B cell (primary cell): Measurements from ENCODE around the gene PHKG2. TPM values are rescaled to one million over a fixed set of nuclear protein-coding genes. Genes with fewer than 3 reads are reported as not detected.

ENCODE experiments used
- ATAC-seq: fragments of 200-7000 bp; cut with Tn5 transposase; one replicate; pipeline ENCODE4 v1.10.0; 2021; ENCODE audit warnings: low read depth, mild to moderate bottlenecking, moderate number of reproducible peaks, moderate library complexity
- CTCF ChIA-PET: fragments of 350-600 bp; sonication (Branson Sonifier 250); formaldehyde crosslinking; loops from one replicate; lab custom pipeline; 2021; ENCODE audit warnings: antibody characterized with exemption, inconsistent platforms; lab: Charles Lee
- POLR2A ChIA-PET: fragments of 350-600 bp; sonication (Branson Sonifier 250); formaldehyde crosslinking; loops from one replicate; lab custom pipeline; 2021; ENCODE audit warnings: antibody characterized with exemption; lab: Charles Lee
- DNase-seq: peaks from one replicate; pipeline ENCODE4 v3.0.0; 2013
- H2AFZ ChIP-seq: 2 replicates; pipeline ENCODE4 v1.6.1; 2012; ENCODE audit warnings: mild to moderate bottlenecking, low read depth, low read length; ENCODE audit not compliant: insufficient read depth, poor library complexity, severe bottlenecking
- H3K27ac ChIP-seq, 2 donors: 1 replicate in 1 of 2; 2 replicates in 1 of 2; pipeline ENCODE4 v1.5.1; 2012 to 2013; ENCODE audit warnings: low read length in 2 of 2, mild to moderate bottlenecking in 2 of 2, moderate library complexity in 1 of 2
- H3K27me3 ChIP-seq, 4 experiments: fragments of 200-600 bp in 1 of 4; sonication (generic) in 1 of 4; replicated peaks in 1 of 4; 1 replicate in 2 of 4; 2 replicates in 2 of 4; pipeline versions ENCODE4 v1.6.1 to v1.7.0; 2013 to 2016; ENCODE audit warnings: low read length in 3 of 4, mild to moderate bottlenecking in 2 of 4, mixed read lengths in 1 of 4, moderate library complexity in 1 of 4; ENCODE audit not compliant: insufficient read depth in 4 of 4, control insufficient read depth in 3 of 4; ENCODE audit errors: control extremely low read depth in 1 of 4
- H3K36me3 ChIP-seq, 2 experiments: replicated peaks in 1 of 2; 1 replicate in 1 of 2; 2 replicates in 1 of 2; pipeline versions ENCODE4 v1.6.1 to v1.7.1; 2013; ENCODE audit warnings: low read length in 1 of 2; ENCODE audit not compliant: insufficient read depth in 2 of 2, control insufficient read depth in 1 of 2; ENCODE audit errors: control extremely low read depth in 1 of 2, extremely low read depth in 1 of 2
- H3K4me1 ChIP-seq, 2 donors: fragments of 200-600 bp in 1 of 2; sonication (generic) in 1 of 2; 1 replicate in 1 of 2; 2 replicates in 1 of 2; pipeline versions ENCODE4 v1.5.1 to v1.6.1; 2013 to 2017; ENCODE audit warnings: low read length in 2 of 2; ENCODE audit not compliant: control insufficient read depth in 2 of 2, insufficient read depth in 2 of 2
- H3K4me2 ChIP-seq: replicated peaks from 2 replicates; pipeline ENCODE3; 2012; ENCODE audit warnings: mild to moderate bottlenecking, low read depth, low read length; ENCODE audit not compliant: poor library complexity, severe bottlenecking
- H3K4me3 ChIP-seq, 5 experiments: fragments of 200-600 bp in 1 of 5; sonication (generic) in 1 of 5; 1 replicate in 3 of 5; 2 replicates in 2 of 5; pipeline versions ENCODE4 v1.5.1 to v1.7.0; 2011 to 2016; ENCODE audit warnings: low read length in 4 of 5, mild to moderate bottlenecking in 4 of 5, low read depth in 2 of 5, control low read depth in 1 of 5, moderate library complexity in 1 of 5; ENCODE audit not compliant: insufficient read depth in 1 of 5; ENCODE audit errors: control extremely low read depth in 1 of 5, extremely low read depth in 1 of 5
- H3K79me2 ChIP-seq: fragments of 200-600 bp; sonication (generic); one replicate; pipeline ENCODE4 v1.6.0; 2016; ENCODE audit warnings: low read length; ENCODE audit not compliant: control insufficient read depth, insufficient read depth
- H3K9ac ChIP-seq: fragments of 200-600 bp; sonication (generic); 2 replicates; pipeline ENCODE4 v1.6.1; 2017; ENCODE audit warnings: mild to moderate bottlenecking, low read length, moderate library complexity
- H3K9me3 ChIP-seq, 3 donors: one replicate each; pipeline versions ENCODE4 v1.6.1 to v1.7.1; 2013; ENCODE audit warnings: low read length in 2 of 3; ENCODE audit not compliant: control insufficient read depth in 2 of 3, insufficient read depth in 1 of 3; ENCODE audit errors: control extremely low read depth in 1 of 3
- H4K20me1 ChIP-seq: 2 replicates; pipeline ENCODE4 v1.6.0; 2012; ENCODE audit warnings: mild to moderate bottlenecking, low read length; ENCODE audit not compliant: insufficient read depth, control insufficient read depth, poor library complexity, severe bottlenecking
- H3K27ac Mint-ChIP-seq: one replicate; pipeline ENCODE4 v1.8.0; 2021; ENCODE audit warnings: mixed read lengths
- H3K27me3 Mint-ChIP-seq: one replicate; pipeline ENCODE4 v1.8.0; 2021; ENCODE audit warnings: mixed read lengths
- H3K4me1 Mint-ChIP-seq: one replicate; pipeline ENCODE4 v1.8.0; 2021; ENCODE audit warnings: mixed read lengths
- H3K4me3 Mint-ChIP-seq: one replicate; pipeline ENCODE4 v1.8.0; 2021; ENCODE audit warnings: mixed read lengths
- H3K9me3 Mint-ChIP-seq: one replicate; pipeline ENCODE4 v1.8.0; 2022; ENCODE audit warnings: mixed read lengths; ENCODE audit not compliant: insufficient read depth
- CTCF ChIP-seq: fragments of 200-600 bp; IDR thresholded peaks from one replicate; pipeline ENCODE4 v1.8.0; 2022; ENCODE audit warnings: antibody characterized with exemption, mild to moderate bottlenecking
- EZH2 ChIP-seq: IDR thresholded peaks from 2 replicates; pipeline ENCODE4 v1.6.1; 2012; ENCODE audit warnings: borderline replicate concordance, low read depth, mild to moderate bottlenecking, moderate library complexity, low read length; ENCODE audit not compliant: insufficient read depth, poor library complexity, severe bottlenecking
- WGBS: methylation state at CpG from one replicate; pipeline ENCODE4 v1.1.5; 2013; ENCODE audit warnings: missing lambda C conversion rate; ENCODE audit not compliant: insufficient coverage; 5-methylcytosine and 5-hydroxymethylcytosine counted together
- intact Hi-C: fragments of 100-400 bp; cut with micrococcal nuclease; formaldehyde crosslinking; loops from one replicate; pipeline ENCODE4 v1.10.0; 2022
- polyA plus RNA-seq: library from polyadenylated mRNA; depleted of rRNA; stranded (reverse); fragments of >200 nt; gene quantifications from 2 replicates; pipeline ENCODE4 v1.2.3, GENCODE V29; 2012
- total RNA-seq, 2 donors: library from RNA; stranded (reverse); fragments of 120-200 nt in 1 of 2; gene quantifications; 1 replicate in 1 of 2; 2 replicates in 1 of 2; pipeline versions ENCODE4 v1.2.3 to v1.2.4, GENCODE V29; 2013 to 2022

PHKG2 gene
- total and polyA plus RNA-seq, 2 donors (not counting 1 experiment from before 2014, with no cell fraction given): 55.7 to 80.8 TPM

DNA sequence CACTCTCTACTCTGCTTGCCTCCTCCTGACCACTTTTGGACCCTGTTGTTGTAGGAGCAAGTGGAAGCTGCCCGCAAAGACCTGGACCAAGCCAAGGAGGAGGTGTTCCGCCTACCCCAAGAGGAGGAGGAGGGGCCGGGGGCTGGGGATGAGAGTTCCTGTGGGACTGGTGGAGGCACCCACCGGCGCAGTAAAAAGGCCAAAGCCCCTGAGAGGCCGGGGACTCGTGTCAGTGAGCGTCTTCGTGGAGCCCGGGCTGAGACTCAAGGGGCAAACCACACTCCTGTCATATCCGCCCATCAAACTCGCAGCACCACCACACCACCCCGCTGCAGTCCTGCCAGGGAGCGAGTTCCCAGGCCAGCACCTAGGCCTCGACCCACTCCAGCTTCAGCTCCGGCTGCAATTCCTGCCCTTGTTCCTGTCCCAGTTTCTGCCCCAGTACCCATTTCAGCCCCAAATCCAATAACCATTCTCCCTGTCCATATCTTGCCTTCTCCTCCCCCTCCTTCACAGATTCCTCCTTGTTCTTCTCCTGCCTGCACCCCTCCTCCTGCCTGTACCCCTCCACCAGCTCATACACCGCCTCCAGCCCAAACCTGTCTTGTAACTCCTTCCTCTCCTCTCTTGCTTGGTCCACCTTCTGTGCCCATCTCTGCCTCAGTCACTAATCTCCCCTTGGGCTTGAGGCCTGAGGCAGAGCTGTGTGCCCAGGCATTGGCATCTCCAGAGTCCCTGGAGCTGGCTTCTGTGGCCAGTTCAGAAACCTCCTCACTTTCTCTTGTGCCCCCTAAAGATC, 11.0 kb upstream of the PHKG2 start:
- TF ChIP-seq CTCF: no peak
- no peak for TF ChIP-seq EZH2

More for the DNA sequence above, 11.0 kb upstream of the PHKG2 start:
- H3K27me3 ChIP-seq: no peaks in the 10 kb centered on the region
- H3K4me1 Mint-ChIP-seq: peaks cover 5% of the 10 kb centered on the region
- no peaks in the 10 kb centered on the region for H3K4me1 ChIP-seq
- H3K4me3 ChIP-seq: no peak overlapping the region
- H3K27me3 Mint-ChIP-seq: no peaks in the 10 kb centered on the region
- 98% methylated on average over 17 of the region's 17 CpGs for WGBS
- no peaks in the 10 kb centered on the region for H3K9me3 Mint-ChIP-seq
- H3K9me3 ChIP-seq: no peaks in the 10 kb centered on the region
- intact Hi-C loops: no loop called here
- H3K9ac ChIP-seq: no peak overlapping the region
- H3K27ac Mint-ChIP-seq: no peak overlapping the region
- no peak overlapping the region for H3K27ac ChIP-seq
- DNase-seq (no peak), ATAC-seq (no peak)
- ChIA-PET CTCF (no interaction called here), POLR2A (interaction anchor here (1.2 kb wide), 1 partner anchor 11 kb away, joined by 3 read pairs; no protein-coding TSS in a partner anchor)
- H2AFZ ChIP-seq: no peak overlapping the region
- no peak overlapping the region for H3K4me2 ChIP-seq
- peaks cover 31% of the 10 kb centered on the region for H4K20me1 ChIP-seq
- H3K79me2 ChIP-seq: peaks cover 33% of the 10 kb centered on the region
- no peak overlapping the region for H3K4me3 Mint-ChIP-seq
- peaks cover 2 to 77% of the 10 kb centered on the region in 2 experiments for H3K36me3 ChIP-seq
